Ramos (cell line): ENCODE data around the gene COL17A1.

ENCODE experiments used
- in situ Hi-C: fragments of 300-500 bp; cut with MboI; formaldehyde crosslinking; loops from one replicate; pipeline ENCODE4 v1.14.3; 2022; ENCODE audit warnings: low sequenced_read_pairs; ENCODE audit not compliant: unreplicated experiment

The COL17A1 gene

DNA sequence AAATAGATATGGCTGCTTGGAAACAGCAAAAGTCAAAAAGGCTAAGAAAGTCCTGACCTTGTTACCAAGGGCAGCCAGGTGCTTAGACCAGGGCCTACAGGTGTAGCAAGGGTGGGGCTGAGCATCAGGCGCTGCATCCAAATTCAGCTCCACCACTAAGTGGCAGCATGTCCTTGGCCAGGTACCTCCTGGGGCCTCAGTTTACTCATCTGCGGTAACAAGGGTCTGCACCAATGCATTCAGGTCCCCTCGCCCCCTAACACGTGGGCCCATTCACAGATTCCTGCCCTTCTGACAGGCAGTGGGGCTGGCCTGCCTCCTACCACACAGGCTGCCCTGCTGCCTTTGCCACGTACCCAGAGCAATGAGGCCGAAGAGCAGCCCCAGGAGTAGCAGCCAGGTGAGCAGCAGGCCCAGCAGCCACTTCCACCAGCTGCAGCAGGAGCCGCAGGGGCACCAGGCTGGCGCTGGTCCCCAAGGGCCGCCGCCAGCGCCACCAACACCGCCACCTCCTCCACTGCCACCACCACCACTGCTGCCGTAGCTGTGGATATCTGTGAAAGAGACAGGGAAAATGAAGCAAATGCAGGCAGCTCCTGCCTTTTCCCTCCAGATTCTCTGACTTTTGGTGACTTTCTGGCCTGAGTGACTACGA lies 28.9 kb downstream of the COL17A1 start:
- in situ Hi-C loops, result no loop called here

DNA sequence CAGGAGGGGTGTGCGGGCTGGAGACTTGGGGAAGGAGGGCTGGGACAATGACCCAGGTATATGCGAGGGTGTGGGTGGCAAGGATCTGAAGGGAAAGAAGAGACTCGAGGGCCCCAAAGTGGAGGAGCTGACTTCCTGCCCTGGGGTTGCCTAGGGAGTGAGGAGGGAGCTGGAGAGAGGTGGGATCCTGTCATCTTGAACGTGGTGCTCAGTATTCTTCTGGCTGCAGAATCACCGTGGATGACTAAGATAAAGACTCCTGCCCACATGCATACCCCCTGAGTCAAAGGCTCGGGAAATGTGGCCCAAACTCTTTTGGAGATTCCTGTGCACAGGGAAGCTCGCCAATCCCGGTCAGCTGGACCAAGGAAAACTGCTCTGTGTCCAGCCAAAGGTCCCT lies 31.2 kb downstream of the COL17A1 start:
- in situ Hi-C loops, result no loop called here

DNA sequence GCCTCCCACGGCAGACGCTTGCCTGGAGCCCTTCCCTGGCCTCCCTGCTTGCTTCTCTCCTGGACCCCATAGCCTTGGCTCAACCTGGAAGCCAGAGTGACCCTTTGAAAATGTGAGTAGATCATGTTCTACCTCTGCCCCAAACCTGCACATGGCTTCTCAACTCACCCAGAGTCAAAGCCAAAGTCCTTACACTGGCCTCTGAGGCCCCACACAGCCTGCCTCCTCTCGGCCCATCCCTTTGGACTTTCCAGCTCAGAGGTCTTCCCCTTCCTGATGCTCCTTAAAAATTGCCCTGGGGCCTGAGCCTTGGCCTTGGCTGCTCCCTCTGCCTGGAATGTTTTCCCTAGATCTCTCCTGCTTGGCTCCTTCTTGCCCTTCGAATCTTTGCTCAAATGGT lies 32.5 kb downstream of the COL17A1 start:
- in situ Hi-C loops, result no loop called here

DNA sequence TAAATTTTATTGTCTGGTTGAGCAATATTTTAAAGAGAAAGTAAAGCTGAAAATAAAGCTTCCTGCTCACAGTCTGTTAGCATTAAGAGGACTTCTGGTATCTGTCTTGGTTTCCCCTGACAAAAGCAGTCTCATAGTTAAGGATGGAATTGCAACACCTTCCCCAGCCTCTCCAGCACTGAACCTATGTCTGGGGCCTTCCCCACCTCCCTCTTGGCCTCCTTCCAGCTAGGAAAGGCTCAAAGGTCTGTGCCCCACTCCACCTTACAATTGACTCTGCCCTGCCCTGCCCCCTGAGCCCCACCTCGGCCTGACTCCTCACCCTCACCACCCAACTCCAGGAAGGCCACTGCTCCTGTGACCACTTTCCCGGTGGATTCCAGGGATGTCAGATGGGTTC lies 33.2 kb downstream of the COL17A1 start:
- in situ Hi-C loops, result no loop called here

DNA sequence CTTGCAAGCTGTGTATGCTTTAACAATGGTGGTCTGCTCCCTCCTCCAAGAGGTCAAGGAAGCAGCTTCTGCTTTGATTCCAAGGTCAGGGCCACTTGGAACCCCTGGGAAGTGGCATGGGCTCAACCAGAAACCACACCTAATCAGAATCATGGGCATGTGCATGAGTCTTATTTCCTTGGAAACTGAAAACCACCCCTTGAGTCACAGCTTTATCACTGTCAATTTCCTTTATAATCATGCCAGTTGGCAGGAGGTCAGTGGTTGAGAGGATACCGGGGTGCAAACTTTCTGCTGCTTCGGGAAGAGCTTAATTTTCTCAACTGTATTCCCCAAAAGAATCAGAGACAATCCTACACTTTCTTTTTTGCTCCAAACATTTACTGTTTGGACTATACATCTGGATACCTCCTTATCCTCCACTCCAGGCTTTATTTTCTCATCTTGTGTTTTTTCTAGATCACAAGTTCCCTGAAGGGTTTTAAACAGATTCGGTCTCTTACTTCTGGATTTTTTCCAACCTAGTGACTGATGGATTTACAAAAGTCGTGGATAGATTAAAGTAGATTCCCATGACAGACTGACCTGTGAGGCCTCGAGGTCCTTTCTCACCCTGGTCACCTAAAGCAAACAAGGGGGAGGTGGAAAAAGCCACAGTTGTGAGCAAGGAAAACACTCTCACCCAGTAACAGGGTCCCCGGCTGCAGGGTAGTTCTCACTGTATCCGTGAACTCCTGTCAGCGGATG lies 36.0 kb downstream of the COL17A1 start:
- in situ Hi-C loops, result no loop called here

DNA sequence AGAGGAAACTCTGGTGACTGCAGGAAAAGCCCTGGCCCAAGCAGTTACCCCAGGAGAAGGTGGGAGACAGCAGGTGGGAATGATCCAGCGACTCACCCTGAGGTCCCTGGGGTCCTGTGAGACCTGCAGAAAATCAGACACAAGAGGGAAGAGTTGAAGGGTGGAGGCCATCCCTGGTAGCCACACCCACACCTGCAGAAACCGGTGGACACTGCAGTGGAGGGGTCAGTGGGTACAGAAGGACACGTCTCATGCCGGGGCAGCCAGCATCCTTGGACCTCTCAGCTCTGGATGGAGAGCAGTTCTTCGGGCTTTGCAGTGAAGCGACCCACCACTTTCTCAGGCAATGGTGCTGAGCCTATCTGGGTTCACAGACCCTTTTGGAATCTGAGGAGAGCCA lies 39.0 kb downstream of the COL17A1 start:
- in situ Hi-C loops, result no loop called here

DNA sequence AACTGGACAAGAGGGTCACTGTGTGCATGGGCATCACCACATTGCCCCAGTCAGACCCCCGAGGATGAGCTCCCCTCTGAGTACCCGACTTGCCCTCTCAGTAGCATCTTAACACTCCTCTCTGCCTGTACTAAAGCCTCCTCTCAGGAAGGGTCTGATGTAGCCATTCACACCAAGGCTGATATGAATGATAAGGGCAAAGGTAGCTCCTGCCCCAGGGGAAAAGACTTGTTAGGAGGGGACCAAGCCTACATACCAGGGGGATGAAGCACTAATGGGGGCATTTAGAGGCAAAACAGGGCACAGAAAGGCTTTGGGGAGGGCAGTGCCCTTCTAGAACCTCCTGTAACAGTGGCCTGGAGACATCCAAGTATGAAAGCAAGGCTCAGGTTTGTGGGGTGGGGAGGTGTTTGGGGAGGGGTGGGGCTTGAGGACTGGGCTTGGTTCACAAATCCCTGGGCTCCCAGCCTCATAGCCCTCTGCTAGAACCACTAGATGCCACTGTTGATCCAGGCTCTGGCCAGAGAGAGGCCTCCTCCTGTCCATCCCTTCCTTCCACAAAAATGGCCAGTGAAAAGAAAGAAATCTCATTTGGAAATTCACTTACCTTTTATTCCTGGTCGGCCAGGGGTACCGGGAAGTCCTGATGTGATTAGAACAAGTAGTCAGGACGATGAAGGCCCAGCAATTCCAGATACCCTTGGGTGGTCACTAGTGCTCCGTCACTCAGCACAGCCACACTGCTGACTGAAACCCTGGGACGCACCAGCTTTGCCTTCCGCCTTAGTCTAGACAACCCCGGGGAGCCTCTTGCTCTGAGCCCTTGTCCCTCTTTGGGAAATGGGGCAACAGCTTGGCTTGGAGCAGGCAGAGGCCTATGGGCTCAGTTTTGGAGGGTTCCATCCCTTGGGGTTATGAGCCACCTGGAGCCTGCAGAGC lies 40.3 kb downstream of the COL17A1 start:
- in situ Hi-C loops, result no loop called here

DNA sequence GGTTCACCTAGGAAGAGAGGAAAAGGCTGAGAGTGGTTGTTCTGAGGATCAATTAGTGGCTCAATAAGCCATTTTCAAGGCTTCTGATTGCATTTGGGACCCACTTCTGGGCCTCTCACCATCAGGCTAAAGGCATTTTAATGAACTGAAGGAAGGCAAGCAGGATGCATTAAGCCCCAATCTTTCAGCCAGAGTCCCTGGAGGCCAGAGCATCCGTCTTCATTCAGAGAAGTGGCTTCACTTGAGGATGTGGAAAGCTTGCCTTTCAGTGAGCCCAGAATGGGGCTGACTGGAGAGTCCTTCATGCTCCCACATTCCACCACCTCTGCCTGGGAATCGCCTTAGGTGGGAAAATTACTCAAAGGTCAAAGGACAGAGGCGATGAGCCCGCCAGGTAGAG lies 41.8 kb downstream of the COL17A1 start:
- in situ Hi-C loops, result no loop called here

DNA sequence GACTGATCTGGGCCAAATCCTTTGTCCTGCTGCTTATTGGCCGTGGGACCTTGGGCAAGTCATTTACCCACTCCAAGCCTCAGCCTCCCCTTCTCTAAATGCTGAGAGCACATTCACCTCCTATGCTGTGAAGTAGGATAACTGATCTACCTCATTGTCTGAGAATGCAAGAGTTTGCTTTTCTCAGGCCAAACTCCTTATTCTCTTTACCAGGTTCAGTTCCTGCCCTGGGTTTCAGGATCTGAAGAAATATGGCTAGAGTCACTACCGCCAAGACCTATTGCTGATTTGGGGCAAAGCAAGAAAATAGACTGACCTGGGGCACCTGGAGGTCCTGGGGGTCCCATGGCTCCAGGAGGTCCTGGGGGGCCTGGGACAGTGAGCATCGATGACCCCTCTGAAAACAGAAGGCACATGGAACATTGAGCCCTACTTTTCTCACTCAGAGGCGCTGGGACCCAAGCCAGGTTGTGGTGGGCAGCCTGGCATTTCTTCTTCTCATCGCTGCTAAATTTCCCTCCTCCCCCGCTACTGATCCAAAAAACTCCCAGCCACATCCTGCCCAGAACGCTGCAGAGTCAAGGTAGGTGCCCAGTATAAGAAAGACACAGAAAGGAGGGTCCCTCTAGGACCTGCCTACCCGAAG lies 42.4 kb downstream of the COL17A1 start:
- in situ Hi-C loops, result no loop called here

DNA sequence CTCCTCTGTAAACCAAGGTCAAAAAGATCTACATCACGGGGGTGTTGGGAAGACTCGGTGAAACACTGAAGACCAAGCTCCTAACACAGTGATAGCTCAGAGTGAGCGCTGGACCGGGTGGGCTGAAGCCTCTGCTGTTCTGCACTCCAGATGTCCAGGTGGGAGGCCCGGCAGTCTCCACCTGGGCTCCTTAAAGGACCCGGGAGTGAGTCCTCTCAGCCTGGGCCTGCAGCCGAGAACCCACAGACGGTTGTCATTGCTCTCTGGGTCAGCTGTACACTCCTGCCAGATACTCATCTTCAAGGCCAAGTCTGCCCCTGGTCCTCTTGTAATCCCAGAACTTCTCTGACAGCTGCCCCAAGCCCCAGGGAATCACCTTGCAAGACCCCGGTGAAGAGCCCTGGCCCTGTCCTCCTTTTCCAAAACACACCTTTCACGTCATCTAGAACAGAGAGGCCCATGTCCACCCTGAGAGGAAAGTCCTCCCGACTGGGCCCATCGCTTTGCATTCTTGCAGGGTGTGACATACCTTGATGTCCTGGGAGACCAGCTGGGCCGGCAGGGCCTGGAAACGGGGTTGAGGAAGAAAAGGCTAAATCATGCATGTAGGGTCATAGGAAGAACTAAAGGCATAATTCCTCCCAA lies 43.7 kb downstream of the COL17A1 start:
- in situ Hi-C loops, result no loop called here

DNA sequence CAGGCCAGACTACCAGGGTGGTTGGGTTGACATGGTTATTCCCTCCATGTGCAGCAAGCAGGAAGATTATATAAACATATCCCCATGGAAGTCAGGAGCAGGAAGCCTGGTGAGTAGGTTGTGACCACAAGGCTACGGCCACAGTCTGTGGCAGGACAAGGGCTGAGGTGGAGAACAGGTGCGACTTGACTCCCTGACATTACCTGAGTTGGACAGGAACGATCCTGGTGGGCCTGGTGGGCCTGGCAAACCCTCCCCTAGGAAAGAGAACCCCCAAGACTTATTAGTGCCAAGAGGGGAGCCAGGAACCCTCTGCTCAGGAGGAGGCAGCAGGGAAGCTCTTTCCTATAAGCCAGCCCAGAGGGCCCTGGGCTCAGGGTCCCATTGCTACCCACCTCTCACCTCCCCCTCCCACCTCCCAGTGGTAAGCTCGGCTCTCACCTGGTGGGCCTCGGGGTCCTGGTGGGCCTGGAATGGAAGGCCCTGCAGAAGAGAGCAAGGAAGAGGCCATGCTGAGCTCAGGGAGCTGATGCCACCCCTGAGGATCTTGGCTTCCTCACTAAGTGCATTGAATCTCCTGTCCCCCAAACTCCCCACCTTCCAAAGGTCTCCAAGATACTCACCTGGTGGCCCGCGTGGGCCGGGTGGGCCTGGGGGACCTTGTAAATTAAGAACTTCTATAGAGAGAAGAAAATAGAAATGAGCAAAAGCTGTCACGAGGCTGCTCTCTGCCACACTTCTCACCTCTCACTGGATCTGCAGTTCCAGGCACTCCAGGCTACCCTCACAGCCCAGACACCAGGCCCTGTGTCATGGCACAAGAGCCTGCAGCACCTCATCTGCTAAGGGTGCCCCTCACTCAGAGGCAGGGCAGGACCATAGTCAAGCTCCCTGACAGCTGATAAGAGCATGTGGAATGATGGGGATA lies 44.6 kb downstream of the COL17A1 start:
- in situ Hi-C loops, result no loop called here

DNA sequence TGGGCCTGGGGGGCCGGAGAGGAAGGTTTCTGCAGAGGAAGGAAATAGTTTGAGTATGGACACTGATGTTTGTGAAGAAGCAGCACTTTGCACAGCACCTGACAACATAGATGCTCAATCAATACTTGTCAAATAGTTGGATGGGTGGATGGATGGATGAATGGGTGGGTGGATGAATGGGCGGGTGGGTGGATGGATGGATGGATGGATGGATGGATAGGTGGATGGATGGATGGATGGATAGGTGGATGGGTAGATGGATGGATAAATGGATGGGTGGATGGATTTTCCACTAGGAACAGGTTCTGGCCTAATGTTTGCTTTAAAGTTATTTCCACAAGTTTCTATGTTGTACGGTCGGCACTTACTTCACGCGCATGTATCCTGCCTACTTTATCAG lies 45.3 kb downstream of the COL17A1 start:
- in situ Hi-C loops, result no loop called here

DNA sequence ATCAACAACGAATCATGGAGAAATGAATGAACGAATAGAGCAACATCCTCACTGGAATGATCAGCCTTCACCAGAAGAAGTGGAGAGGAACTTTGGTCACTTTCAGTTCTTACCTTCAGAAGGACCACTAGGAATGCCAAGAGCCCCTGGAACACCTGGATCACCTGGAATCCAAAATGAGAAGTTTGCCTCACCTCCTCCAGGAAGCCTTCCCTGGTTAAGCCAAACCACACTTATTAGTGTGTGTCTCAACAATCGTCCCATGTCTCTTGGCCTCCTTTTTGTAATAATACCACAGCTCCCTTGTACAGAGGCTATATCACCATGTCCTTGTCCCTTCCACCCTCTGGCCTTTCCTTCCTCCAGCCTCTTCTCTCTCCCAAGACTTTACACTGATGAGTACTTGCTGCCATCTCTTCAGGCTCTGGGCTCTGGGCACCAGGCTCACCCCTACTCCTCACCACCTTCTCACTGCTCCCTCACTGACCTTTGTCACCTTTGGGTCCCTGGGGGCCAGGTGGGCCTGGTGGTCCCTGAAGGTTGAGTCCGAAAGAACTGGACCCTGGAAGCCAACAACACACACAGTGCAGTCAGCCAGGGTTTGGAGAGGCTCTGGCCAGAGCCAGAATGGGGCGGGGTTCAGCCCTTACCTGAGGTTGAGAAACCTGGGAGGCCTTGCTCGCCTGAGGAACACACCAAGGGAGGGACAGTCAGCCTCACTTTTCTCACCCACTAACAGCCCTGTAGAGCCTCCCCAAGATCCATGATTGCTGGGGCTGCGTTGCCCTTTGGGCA lies 46.5 kb downstream of the COL17A1 start:
- in situ Hi-C loops, result no loop called here

DNA sequence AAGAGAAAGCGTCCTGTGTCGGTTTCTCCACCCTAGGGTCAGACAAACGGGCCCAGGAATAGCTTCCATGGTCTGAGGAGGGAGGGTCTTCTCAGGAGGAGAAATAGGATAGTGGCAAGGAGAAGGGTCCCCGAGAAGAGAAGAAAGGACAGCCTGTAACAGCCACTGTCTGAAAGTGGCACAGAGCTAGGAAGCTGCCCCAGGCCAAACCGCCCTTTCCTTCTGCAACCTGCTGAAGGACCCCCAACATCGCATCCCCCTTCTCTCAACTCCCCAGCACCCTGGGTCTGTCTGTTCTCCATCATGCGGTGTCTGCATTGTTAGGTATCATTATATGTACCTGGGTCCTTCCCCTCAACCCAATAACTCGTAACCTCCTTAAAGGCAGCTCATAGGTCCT lies 47.1 kb downstream of the COL17A1 start:
- in situ Hi-C loops, result no loop called here

DNA sequence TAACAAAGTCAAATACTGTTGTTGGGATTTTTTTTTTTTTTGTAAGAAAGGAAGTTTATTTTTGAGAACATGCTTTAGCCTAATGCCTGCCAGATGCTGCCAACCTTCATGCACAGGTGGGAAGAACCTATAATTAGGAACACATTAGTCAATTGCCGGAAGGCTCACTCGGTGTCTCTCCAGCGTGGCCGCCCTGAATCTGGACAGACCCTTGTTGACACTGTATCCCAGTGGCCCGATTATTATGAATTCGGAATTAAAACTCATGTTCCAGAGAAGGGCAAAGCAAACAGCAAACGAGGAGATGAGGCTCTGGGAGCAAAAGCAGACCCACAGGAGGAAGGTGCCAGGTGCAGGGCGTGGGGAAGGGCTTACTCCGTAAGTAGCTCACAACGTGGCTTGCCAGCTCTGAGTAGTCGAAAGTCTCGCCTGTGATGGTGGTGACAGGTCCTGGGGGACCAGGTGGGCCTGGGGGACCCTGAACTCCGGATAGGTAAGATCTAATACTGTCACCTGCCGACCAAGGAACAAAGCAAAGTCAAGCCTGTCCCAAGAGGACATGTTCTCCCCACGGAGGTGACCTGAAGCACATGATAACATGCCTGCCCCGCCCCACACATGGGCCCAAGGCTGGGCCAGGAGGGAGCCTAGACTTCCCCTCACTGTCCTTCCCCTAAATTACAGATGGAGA lies 48.3 kb downstream of the COL17A1 start:
- in situ Hi-C loops, result no loop called here

DNA sequence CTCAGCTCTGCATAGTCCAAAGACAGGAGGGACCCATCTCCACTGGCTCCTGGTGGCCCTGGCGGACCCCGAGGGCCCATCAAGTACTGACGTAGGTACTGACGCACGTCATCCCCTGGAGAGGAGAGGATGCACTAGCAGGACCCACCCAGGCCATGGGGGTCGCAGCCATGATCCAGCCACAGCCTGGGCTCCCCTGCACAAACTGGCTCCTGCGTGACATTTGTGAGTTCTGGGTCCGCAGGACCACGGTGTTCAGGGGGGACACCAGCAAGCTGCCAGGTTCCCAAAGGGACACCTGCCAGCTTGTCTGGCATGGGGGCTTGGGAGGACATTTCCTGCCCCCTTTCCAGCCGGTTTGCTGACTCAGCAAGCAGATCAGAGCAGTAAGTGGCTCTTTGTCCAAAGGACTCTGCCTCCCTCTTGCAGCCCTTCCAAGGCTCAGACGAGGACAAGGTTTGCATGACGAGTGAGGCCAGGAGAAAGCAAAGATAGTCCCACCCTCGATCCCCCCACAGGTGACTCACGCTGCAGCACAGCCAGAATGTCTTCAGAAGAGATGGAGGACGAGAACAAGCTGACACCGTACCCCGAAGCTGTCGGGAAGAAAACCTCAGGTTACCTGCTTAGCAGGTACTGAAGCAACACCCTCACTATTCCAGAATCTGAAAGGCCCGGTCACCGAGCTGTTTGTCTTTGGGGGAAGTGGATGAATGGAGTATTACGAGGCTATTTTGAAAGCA lies 49.0 kb downstream of the COL17A1 start:
- in situ Hi-C loops, result no loop called here

DNA sequence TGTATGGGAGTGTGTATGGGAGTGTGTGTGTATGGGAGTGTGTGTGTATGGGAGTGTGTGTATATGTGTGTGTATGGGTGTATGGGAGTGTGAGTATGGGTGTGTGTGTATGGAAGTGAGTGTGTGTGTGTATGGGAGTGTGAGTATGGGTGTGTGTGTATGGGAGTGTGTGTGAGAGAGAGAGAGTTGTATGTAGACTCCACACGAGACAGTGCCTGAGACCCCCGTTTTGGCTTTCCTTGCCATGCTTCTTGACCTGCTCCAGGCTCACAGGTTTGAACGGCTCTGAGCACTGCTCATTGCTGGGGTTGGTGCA lies 49.7 kb downstream of the COL17A1 start:
- in situ Hi-C loops, result no loop called here
